AG09309 (cell line): Measurements from ENCODE around the gene CDX2.
A peak's percentile ranks its signal among the peaks of the same experiment; 100 is the strongest.

ENCODE experiments used
- DNase-seq: peaks from one replicate; pipeline ENCODE4 v3.0.0-alpha.2; 2010; ENCODE audit warnings: low read depth
- H3K4me3 ChIP-seq: 2 replicates; pipeline ENCODE4 v1.5.1; 2011; ENCODE audit warnings: mild to moderate bottlenecking, low read depth, low read length, moderate library complexity; ENCODE audit not compliant: control insufficient read depth
- TF ChIP-seq, protein P1 (sequence below): IDR thresholded peaks from 2 replicates; pipeline ENCODE4 v1.5.1; 2011; ENCODE audit warnings: mild to moderate bottlenecking, low read depth, low read length, inconsistent platforms; ENCODE audit not compliant: insufficient read depth, control insufficient read depth; ENCODE audit errors: missing control alignments

Gene CDX2

DNA sequence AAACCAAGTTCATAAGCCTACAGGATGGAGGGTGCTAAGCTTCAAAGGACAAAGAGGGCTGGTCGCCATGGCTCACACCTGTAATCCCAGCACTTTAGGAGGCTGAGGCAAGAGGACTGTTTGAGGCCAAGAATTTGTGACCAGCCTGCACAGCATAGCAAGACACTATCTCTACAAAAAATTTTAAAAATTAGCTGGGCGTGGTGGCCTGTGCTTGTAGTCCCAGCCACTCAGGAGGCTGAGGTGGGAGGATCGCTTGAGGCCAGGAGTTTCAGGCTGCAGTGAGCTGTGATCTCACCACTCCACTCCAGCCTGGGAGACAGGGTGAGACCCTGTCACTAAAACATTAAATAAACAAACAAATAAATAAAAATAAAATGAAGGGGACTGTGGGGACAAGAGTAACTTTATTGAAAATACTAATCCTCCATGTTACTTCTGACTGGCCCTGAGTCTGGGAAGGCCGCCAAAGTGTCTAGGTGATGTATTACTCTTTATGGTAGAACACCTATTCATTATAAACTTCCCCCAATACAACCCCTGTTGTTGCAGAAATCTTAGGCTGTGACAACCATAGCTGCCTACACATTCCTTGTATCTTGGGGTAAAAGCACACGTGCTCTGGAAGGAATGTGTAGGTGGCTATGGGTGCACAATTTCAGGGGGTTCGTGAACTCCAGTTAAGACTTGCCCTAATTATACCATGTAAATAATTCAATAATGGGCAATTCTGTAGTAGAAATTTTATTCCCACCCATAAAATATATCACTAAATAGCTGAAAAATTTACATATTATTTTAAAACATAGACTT, 34.0 kb upstream of the CDX2 start:
- TF ChIP-seq, protein P1, sequence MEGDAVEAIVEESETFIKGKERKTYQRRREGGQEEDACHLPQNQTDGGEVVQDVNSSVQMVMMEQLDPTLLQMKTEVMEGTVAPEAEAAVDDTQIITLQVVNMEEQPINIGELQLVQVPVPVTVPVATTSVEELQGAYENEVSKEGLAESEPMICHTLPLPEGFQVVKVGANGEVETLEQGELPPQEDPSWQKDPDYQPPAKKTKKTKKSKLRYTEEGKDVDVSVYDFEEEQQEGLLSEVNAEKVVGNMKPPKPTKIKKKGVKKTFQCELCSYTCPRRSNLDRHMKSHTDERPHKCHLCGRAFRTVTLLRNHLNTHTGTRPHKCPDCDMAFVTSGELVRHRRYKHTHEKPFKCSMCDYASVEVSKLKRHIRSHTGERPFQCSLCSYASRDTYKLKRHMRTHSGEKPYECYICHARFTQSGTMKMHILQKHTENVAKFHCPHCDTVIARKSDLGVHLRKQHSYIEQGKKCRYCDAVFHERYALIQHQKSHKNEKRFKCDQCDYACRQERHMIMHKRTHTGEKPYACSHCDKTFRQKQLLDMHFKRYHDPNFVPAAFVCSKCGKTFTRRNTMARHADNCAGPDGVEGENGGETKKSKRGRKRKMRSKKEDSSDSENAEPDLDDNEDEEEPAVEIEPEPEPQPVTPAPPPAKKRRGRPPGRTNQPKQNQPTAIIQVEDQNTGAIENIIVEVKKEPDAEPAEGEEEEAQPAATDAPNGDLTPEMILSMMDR: no peak
- no peak for DNase-seq
- H3K4me3 ChIP-seq: no peak overlapping the region

DNA sequence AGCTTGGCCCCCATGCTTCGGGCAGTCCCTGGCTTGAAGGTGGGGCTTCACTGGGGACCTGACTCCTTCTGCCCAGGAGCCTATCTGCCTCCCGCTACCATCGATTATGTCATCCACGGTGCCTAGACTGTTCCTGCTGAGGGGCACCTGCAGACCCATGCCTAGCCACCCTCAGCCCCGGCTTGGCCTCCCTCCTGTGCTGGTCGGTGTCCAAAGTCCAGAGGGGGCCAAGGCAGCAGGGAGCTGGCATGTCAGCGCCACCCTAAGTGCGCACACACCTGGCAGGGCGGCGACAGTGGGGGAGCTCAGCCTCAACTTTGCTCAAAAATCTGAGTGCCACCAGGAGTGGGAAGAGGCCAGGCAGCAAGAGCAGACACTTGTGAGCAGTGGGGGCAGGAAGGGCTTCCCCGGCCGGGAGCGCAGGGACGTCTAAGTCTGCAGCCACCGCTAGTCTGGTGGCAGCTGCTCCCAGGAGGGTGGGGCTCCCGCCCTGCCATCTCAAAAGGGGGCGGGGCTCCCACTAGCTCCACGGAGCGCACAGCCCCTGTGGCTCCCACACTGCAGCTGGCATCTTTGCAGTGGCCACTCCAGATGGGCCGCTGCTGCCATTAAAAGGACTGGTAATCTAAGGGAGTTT, 32.8 kb upstream of the CDX2 start:
- no peak for DNase-seq
- TF ChIP-seq, protein P1: no peak
- H3K4me3 ChIP-seq: no peak overlapping the region

DNA sequence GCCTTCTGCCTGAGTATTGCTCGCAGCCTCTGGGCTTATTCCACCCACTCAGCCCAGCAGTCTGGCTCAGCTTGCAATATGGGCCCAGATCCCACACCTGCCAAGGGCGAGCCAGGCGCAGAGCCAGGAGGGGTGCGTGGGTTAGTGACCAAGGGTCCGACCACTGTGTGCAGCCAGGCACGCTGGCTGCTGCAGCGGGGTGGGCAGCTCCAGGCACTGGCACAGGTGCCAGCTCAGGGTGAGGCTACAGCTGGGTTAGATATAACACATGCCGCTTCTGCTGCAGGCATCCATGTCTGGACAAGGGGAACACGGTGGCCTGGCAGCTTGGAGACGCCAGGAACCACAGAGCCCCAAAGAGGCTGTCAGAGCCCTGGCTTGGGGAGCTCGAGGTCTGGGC, 31.9 kb upstream of the CDX2 start:
- DNase-seq: no peak
- TF ChIP-seq, protein P1: no peak
- H3K4me3 ChIP-seq: no peak overlapping the region

DNA sequence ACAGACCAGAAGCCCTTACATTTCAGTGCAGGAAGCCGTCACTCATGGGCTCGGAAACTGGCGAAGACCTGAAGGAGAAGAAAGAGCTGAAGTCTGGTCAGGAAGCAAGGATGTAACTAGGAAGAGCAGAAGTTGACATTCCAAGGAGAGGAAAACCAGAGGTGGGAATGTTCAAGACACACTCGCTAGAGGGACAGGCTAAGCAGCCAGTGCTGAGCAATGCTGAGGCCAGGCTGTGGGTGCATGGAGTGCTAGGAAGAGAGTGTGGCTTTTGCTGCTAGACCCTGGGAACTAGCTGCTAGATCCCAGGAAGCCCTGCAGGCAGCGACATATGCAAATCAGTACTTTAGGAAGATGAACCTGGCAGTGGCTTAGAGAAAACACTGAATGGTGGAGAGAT, 31.5 kb upstream of the CDX2 start:
- H3K4me3 ChIP-seq: no peak overlapping the region
- TF ChIP-seq, protein P1: no peak
- DNase-seq: no peak

DNA sequence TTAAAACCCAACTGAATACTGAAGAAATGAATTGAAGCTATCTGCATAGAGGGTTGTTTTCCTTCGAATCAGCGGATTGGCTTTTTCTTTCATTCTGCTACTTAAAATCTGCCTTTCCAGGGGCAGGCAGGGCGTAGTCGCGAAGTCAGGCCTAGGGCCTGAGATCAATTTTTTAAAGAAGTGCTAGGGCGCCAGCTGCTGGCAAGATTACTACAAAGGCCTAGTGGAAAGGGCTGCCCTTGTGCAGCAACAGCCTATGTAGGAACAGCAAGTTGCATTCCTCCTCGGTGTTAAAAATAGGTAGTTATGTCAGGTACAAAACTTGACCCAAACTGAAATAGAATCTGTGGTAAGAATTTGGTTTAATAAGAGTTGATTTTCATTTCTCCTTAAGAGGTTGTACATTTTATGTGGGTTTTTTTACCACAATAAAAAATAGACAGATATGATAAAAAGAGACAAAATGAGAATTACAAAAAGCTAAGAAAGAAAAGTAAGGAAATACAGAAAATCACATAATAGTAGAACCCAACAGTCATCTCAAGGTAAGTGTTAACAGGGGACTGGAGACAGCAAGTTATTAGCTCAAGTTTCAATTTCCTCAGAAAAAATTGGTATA, 28.9 kb upstream of the CDX2 start:
- TF ChIP-seq, protein P1: peak; percentile 55
- DNase-seq: no peak
- H3K4me3 ChIP-seq: no peak overlapping the region

DNA sequence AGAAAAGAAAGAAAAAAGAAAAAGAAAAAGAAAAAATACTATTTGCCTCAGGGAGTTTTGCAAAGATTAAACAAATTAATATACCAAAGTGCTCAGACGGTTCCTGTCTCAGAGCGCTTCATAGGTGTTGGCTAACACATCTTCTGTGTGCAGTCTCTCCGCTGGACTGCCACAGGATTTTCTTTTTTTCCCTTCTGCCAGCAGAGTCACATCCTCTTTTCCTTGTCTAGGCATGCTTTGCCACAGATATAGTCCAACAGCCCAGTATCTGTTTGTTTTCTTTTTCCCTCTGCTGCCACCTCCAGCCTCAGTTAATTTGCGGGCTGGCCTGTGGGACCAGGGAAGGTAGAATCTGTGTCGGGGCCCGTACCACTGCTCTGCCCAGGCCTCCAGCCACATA, 22.8 kb upstream of the CDX2 start:
- no peak for DNase-seq
- TF ChIP-seq, protein P1: no peak
- H3K4me3 ChIP-seq: no peak overlapping the region
